Fibroblast of skin of right quadriceps (primary cell): Measurements from ENCODE around the gene WDR3.
"Not testable (repeated sequence)": the region's sequence is repeated elsewhere in the genome, so short reads cannot be mapped to it uniquely, and the experiment has no call there.

Experiments used
- DNase-seq: peaks from one replicate; pipeline ENCODE4 v3.0.0-alpha.2; 2013

The WDR3 gene

GRCh38 chr1:117929343-117930172 lies at the start of gene WDR3, which contains the start of gene GDAP2:
TSS of gene WDR3 (plus strand) at chr1:117929739. CDS start at chr1:117933320, 3,581 bp downstream.
TSS of gene GDAP2 (minus strand) at chr1:117929621. CDS start at chr1:117920357, 9,264 bp downstream.
- DNase-seq, result peak; percentile 95

DNA sequence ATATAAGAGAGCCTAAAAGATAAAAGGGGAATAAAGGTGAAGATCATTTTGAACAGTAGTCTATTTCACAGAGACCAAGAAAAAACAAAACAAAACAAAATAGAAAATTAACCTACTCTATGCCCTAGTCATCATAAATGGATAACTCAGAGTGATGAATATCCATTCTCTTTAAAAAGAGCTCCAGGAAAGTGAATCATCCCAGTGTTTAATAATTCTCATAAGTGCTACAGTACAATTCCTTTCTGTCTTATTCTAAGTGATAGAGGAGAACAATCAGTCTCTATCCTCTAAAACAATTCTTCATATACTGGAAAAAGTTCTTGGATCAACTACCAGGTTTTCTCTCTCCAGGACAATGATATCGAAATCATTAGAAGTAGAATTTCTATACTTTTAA lies 45.9 kb upstream of the WDR3 start:
- peak; percentile 23 for DNase-seq

- DNase-seq, result peak; percentile 79
Measured at GRCh38 chr1:117886101-117886795, 43.3 kb upstream of the WDR3 start.

GRCh38 chr1:117890452-117890851 lies 39.1 kb upstream of the WDR3 start:
- DNase-seq, result no peak

DNA sequence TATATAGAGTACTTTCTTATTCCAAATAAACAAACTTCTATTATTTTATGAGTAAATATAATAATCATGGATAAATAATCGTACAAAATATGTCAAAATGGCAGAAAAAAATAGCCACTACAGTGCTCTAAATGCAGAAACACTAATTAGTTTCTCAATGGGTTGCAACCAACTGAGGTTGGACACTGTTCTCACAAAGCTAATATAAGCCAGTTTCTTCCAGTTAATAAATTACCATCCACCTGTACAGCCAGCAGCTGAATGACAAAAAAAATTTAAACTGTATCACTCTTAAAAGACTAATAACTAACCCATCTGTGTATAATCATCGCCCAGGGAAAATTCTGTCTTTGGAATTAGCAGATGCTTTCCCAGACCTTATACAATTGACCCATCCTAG lies 37.0 kb upstream of the WDR3 start:
- DNase-seq, result no peak

DNA sequence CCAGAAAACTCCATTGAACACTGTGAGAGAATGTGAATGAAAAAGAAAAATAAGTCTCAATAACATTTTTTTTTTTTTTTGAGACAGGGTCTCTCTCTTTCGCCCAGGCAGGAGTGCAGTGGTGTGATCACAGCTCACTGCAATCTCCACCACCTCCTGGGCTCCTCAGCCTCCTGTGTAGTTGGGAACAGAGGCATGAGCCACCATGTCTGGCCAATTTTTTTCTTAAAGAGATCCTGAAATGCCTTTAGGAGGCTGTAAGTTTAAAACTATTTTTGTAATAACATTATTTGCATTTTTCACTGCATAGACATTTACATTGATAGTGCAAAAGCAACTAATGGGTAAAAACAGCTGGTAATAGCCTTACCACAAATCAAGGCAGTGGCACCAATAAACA lies 35.5 kb upstream of the WDR3 start:
- peak; percentile 5 for DNase-seq

DNA sequence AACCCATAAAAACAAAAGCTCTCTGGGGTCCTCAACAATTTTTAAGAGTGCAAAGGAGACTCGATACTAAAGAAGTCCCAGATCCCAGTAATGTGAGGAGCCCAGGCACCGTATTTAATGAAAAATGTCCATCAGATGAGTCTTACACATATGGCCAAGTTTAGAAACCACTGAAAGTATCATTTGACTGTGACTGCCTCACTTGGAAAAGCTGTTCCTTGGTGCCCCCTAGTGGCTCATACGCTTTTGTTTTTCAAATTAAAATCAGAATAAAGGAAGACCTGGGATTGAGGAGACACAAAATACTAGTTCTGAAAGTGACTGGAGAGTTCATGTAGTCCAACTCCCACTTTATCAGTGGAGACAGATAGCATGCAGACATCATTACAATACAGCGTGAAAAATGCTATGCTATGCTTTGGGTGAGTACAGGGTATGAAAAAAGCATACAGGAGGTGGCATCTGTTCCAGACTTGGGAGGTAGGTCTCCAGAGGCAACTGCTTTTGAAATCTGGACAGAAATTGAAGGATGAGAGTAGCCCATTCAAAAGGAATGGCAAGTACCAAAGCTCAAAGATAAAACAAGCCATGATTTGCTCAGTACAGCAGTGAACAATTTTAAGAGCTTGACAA lies 33.9 kb upstream of the WDR3 start:
- DNase-seq, result peak; percentile 82

DNA sequence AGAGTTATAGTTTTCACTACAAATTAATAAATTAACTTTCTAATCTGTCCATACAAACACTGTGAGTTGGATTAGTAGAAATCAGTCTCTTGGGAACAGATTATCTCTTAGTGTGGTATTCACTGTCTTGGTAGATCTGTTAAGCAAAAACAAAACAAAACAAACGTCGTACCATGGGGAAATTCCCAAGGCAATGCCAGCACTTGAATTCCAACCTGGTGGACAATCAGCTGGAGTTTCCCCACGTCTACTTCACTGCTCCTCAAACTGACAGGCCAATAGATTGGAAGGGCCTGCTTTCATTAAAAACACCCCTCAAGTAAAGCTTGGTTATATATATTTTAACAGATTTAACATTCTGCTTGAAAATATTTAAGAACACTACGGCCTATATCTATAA lies 32.0 kb upstream of the WDR3 start:
- no peak for DNase-seq

DNA sequence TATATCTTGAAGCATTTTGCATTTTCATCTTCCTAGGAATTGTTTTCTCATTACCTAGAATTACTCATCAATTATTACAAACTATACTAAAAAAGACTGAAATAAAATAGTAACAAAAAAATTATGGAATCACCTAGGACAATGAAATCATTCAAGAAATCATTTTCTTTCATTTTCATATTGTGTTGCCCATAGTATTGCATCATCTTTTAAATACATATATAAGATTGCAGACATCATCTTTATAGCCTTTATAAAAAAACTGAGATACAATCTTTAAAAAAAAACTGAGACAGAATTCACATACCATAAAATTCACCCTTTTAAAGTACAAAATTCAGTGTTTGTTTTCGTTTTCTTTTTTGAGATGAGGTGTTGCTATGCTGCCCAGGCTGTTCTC lies 29.7 kb upstream of the WDR3 start:
- no peak for DNase-seq

GRCh38 chr1:117902944-117903343 lies 26.6 kb upstream of the WDR3 start:
- no peak for DNase-seq

DNA sequence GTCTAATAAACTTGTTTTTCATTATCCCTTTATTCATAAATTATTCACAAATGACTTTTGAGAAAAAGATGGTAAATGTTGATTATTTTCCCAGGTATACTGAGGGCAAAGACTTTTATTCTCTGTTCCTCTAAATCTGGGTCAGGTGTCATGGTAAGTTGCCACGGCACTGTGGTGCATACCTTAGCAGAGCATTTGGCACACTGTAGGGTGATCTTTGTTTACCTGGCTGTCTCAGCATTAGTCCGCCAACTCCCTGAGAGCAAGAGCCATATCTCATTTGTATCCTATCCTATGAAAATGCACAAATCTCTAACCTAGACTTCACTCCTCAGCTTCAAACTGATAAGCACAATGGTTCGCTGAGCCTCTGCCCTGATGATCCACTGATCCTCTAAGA lies 25.1 kb upstream of the WDR3 start:
- DNase-seq, result no peak

DNA sequence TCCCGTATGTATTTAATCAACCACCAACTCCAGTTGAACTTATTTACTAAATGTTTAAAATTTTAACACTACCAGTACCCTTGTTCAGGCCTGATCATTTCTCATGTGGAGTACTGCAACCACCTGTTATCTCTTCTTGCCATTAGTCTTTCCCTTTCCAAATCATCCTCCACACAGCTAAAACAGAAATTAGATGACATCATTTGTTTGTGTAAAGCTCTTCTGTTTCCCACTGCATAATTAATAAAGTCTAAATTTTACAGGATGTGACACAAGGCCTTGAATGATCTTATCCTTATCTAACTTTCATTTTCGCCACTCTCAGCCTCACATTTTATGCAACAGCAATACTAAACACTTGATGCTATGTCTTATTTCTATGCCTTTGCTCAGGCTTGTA lies 24.5 kb upstream of the WDR3 start:
- no peak for DNase-seq

DNA sequence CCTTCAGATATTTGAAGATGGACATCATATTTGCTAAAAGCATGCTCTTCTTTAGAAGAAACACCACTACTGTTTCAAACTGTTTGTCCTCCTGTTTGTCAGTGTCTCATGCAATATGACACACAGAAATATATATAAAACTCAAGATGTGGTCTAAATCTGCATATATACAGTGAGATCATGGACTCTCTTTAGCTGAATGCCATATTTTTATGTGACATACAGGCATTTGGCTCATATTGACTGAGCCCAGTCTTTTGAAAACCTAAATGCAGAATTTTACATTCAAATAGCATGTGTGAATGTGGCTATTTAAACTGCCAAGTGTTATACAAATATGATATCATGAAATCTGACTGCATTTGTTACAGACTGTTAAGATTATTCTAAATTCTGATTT lies 18.5 kb upstream of the WDR3 start:
- no peak for DNase-seq

GRCh38 chr1:117919376-117919775 lies 10.2 kb upstream of the WDR3 start:
- DNase-seq, result no peak

DNA sequence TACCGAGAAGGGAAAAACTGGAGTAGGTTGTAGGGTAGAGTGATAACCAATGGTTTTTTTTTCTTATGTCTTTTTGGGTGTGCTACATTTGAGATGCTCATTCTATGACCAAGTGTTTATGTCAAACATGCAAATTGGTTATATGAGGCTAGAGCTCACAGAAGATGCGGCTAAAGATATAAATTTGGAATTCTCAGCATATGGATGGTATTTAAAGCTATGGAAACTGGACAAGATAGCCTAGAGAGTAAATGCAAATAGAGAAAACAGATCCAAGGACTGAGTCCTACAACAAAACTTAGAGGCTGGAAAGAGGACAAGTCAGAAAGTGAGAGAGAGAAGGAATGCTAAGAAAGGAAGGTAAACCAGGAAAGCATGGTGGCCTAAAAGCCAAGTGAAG lies 7.5 kb upstream of the WDR3 start:
- no peak for DNase-seq

DNA sequence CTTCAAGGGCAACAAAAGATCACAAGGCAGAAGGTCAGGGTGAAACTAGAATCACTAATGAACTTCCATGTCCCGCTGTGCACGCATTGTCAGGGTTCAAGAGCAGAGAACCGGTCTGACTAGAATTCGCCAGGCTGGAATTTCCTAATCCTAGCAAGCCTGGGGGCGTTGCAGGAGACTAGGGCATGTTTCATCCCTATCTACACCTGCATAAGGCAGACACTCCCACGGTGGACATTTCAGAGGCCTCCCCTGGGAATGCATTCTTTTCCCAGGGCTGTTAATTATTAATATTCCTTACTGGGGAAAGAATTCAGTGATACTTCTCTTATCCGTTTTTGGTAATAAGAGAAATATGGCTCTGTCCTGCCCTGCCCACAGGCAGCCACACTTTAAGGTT lies 6.8 kb upstream of the WDR3 start:
- not testable (repeated sequence) for DNase-seq

GRCh38 chr1:117925981-117926380 lies 3.6 kb upstream of the WDR3 start:
- DNase-seq, result no peak

DNA sequence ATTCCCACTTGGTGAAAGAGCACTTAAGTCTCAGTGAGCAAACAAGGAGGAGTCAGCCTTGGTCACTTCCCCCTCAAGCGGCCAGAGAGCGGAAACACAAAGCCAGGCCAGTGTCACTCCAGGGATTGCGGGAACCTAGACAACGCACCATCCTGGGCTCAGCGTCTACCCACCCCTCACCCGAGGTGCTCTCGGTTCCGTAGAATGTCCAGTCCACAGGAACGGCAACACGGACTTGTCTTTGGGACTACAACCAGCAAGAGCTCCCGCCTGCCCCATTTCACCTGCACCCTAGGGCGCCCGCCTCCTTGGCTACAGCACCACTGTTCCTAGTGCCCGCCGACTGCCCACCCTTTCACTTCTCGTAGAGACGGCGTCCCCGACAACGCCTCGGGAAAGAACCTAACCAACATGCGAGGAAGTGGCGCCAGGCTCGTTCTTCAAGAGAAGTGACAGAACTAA lies 627 bp upstream of the WDR3 start:
- peak; percentile 25 for DNase-seq

DNA sequence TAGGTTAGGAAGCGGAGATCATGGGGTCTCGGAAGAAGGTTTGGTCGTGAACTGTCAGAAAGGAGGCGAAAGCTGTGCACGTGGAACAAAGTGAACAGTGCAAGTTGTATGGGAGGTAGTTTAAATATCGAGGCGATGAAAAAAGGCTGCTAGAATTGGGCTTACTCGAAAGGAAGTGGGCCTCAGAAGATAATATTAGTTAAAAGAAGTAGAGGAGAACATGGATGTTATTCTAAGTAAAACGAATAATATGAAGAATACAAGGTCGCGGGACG lies 571 bp downstream of the WDR3 start:
- no peak for DNase-seq

DNA sequence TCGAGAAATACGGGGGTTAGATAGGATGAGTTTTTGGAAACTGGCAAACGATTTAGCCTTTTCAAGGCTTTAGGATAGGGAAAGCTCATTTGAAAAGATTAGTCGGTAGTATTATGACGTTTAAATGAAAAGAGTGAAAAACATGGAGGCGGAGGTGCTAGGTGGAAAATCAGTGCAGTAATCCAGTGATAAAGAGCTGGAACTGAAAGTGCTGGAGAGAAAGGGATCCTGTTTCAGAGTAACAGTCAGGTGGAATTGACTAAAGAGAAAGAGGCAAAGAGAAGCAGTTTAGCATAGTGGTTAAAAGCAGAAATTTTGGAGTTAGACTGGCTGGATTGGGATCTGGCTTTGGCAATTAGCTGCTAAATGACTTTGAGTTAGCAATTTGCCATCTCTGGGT lies 945 bp downstream of the WDR3 start:
- DNase-seq, result no peak

DNA sequence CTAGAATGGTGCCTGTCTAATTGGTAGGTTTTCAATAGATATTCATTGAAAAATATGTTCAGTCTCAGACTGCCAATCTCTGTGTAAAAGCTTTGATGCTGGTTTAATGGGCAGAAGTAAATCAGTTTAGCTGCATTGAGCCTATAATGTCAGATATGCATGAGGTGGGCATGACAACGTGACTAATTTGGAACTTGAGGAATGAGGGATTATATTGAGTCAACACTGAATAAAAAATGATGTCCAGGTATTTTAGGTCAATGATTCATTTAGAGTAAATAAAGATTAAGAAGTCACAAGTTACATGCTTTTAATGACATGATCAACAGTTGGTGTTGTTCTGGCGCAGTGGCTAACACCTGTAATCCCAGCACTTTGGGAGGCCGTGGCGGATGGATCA lies 3.0 kb downstream of the WDR3 start:
- DNase-seq, result no peak

DNA sequence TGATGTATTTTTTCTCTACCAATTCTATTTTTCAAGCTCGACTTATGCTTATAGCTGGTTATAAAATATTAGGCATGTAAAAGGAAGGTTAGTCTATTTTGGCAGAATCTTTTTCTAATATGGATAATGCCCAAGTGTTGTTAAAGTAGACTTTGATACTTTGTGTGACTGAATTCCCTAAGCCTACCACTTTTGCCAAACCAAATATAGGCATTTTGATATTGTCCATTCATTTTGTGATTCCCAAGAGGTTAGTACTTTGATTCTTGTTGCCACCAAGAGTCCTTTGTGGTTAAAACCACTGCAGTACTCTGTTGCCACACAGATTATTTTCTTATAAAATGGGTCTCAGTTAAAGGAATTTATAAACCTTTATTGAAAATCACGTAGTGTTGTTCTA lies 4.2 kb downstream of the WDR3 start:
- DNase-seq, result no peak

DNA sequence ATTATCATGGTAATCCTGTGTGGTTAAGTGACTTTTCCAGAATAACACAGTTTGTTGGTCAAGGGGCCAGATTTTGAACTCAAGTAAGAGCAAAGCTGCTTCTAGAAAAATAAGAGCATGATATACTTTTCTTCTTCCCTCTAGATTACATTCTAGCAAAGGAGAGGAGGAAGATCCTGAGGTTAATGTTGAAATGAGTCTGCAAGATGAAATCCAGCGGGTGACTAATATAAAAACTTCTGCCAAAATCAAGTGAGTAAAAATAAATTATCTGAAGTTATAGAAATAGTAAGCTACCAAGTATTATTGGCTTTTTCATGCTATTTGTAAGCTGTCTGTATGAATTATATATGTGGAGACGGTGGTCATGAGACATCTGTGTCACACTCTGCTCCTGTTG lies 12.8 kb downstream of the WDR3 start:
- DNase-seq, result peak; percentile 13

GRCh38 chr1:117952386-117952785 lies 22.8 kb downstream of the WDR3 start:
- no peak for DNase-seq
